HG03025 (cell line): ENCODE results near the gene KNSTRN.

Source experiments
- ATAC-seq: cut with Tn5 transposase; IDR thresholded peaks from one replicate; pipeline ENCODE4 v1.9.1; 2021; ENCODE audit warnings: mild to moderate bottlenecking, moderate library complexity; ENCODE audit not compliant: unreplicated experiment, low FRiP score

The KNSTRN gene

GRCh38 chr15:40392986-40393948 lies 10.7 kb downstream of the KNSTRN start:
- ATAC-seq, result no peak

DNA sequence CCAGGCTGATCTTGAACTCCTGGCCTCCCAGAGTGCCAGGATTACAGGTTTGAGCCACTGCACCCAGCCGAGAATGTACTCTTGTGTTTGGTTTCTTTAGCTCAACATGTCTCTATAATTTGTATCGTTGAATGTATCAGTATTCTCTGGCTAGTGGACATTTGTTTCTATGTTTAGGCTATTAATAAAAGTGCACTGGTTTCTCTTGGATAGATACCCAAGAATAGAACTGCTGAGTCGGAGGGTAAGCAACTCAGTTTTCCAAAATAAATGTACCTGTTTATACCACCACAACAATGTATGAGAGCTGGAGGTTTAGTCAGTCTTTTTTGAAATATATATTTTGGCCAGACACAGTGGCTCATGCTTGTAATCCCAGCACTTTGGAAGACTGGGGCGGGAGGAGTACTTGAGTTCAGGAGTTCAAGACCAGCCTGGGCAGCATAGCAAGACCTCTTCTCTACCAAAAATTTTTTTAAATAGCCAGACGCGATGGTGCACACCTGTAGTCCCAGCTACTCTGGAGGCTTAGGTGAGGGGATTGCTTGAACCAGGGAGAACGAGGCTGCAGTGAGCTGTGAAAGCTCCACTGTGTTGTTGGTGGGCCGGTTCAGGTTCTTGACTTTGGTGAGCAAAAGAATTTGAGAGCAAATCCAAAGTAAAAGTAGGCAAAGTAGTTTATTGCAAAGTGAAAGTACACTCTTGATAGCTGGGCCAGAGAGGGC lies 15.3 kb downstream of the KNSTRN start:
- no peak for ATAC-seq

GRCh38 chr15:40398413-40398873 lies 15.9 kb downstream of the KNSTRN start:
- no peak for ATAC-seq

- no peak for ATAC-seq
Observed at GRCh38 chr15:40399370-40399769, 16.8 kb downstream of the KNSTRN start.

- ATAC-seq, result peak; percentile 75
Observed at GRCh38 chr15:40405501-40406381, 23.2 kb downstream of the KNSTRN start, which contains the start of gene IVD. Gene IVD (plus strand): TSS chr15:40405795. CDS start chr15:40405828, 33 bp downstream.

- ATAC-seq, result no peak
Observed at GRCh38 chr15:40407330-40407990, 24.9 kb downstream of the KNSTRN start.

- ATAC-seq, result no peak
Observed at GRCh38 chr15:40409366-40409765, 26.8 kb downstream of the KNSTRN start.

- ATAC-seq, result no peak
Observed at GRCh38 chr15:40410476-40410875, 28.0 kb downstream of the KNSTRN start.

DNA sequence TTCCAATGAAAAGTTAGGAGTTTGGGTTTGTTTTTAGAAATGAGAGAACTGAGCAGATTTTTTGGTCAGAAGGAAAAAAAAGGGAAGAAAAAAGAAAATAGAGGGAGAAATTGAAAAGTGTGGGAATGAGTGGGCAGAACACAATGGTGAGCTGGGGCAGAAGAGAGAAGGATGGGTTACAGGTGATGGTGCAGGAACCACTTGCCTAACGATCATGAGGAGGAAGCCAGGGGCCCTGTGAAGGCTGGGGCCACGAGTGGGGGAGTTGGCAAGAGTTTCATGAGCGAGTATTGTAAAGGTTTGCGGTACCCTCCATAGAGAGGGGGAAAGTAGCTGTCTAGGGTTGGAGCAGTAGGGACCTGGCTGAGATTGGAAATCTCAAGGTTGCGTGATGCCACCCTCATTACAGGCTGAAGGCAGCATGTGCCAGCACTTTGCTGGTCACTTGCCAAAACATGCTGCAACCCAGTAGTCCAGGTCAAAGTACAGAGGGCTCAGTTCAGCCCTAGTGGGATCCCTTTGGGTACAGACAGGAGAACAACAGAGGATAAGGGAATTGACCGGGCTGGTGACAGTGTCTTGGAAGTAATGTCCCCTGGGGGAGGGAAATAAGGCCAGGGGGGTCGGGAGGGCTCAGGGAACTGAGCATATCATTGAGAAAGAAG lies 29.7 kb downstream of the KNSTRN start:
- no peak for ATAC-seq

GRCh38 chr15:40413036-40413435 lies 30.5 kb downstream of the KNSTRN start:
- ATAC-seq, result no peak

- no peak for ATAC-seq
Observed at GRCh38 chr15:40414816-40415215, 32.3 kb downstream of the KNSTRN start.

DNA sequence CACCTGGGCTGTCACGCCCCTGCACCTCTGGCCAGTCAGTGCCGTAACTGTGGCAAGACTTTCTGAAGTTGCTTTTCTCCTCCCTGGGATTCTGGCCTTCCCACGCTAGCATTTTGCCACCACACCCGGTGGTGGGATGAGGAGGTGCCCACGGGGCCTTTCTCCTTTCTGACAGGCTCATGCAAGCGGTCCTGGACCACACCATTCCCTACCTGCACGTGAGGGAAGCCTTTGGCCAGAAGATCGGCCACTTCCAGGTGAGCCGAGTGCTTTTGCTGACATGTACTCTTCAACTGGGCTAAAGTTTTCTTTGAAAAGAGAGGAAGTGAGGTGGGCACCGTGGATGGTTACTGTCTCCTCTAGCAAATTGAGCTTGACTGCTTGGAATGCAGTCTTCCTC lies 32.7 kb downstream of the KNSTRN start:
- no peak for ATAC-seq

DNA sequence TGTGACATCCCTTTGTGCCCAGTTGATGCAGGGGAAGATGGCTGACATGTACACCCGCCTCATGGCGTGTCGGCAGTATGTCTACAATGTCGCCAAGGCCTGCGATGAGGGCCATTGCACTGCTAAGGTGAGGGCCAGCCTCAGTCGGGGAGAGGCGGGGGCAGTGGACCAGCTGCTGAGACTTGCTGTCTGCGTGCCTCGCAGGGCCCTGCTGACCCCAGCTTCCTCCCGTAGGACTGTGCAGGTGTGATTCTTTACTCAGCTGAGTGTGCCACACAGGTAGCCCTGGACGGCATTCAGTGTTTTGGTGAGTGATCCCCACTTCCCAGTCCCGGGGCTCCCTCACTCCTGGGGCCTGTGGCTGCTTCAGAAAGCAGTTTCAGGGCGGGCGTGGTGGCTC lies 33.5 kb downstream of the KNSTRN start:
- ATAC-seq, result no peak

DNA sequence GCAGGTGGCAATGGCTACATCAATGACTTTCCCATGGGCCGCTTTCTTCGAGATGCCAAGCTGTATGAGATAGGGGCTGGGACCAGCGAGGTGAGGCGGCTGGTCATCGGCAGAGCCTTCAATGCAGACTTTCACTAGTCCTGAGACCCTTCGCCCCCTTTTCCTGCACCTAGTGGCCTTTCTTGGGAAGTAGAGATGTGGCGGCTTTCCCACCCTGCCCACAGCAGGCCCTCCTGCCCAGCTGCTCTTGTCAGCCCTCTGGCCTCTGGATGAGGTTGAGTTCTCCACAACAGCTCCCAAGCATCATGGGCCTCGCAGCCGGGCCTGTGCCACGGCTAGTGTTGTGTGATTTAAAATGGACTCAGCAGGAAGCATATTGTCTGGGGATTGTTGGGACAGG lies 35.6 kb downstream of the KNSTRN start:
- no peak for ATAC-seq

GRCh38 chr15:40420071-40420713 lies 37.7 kb downstream of the KNSTRN start:
- ATAC-seq, result no peak

DNA sequence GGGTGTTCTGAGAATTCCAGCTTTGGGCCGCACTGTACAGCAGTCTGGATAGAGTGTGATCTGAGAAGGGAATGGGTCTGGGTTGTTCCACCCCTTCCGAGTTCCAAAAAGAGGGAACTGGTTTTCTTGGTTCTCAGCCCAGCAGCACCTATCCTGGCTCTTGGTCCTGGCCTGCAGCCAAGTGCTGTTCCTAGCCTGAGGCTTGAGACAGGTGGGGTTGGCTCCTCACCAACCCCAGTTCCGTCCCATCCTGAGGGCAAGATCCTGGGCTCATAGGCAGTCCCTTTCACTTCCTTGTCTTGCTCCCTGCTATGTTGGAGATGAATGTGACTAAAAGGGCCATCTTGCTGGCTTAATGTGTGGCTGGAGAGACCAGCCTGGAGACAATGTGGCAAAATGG lies 38.3 kb downstream of the KNSTRN start:
- ATAC-seq, result no peak

DNA sequence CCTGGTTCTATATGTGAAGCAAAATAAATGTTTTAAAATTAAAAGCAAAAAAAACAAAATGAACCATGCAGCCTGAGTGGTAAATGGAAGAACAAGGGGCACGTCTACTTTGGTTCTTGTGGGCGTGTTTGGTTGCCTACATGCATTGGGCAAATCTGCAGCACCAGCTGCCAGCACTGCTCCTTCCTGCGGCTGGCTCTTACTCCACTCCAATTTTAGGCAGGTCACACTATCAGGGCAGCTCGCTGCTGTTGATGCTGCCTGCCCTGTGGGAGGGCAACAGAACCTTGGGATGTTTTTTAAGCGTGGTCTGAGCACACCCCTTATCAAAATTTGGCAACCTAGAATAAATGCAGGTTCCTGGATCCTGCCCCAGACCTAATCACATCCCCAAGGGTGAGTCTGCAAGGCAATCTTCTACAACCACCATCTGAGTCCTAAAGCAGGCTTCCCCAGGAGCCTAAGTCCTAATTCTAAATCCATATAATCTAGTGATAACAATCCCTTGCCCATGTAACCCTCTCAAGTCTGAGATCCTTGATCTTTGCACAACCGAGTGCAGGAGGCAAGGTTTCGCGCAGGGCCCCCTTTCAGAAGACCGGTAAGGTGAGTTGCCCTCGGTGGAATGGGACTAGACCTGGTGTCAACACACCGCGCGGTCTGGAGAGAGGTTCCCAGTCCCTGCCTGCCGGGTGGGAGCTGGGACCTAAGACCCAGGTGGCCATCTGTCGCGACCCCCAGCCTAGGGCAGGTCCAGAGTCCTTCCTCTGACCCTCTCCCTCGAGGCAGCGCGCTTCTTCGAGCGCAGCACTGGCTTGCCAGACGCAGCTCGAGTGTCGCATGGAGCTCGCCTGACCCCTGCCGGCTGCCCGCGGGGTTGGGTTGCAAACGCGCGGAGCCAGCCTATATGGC lies 39.0 kb downstream of the KNSTRN start:
- peak; percentile 74 for ATAC-seq
